GM12878 (cell line): Measurements from ENCODE around the gene SMOC1. TPM values are rescaled to one million over a fixed set of nuclear protein-coding genes. Genes with fewer than 3 reads are reported as not detected.

Experiments used
- ATAC-seq: fragments of 200-7000 bp; cut with Tn5 transposase; 3 replicates; pipeline ENCODE4 v1.9.1; 2020; ENCODE audit warnings: mild to moderate bottlenecking, moderate library complexity
- BruUV-seq: library from RNA; stranded (reverse); fragments of 400-500 nt; replicated peaks from 2 replicates; lab custom pipeline; 2021; lab: Mats Ljungman, UMichigan
- CTCF ChIA-PET: fragments of 300-600 bp; sonication (Branson Sonifier 250); formaldehyde crosslinking; extraction: SDS; loops from one replicate; lab custom pipeline; 2021; ENCODE audit warnings: inconsistent platforms; lab: Yijun Ruan, JAX
- POLR2A ChIA-PET: fragments of 350-600 bp; formaldehyde crosslinking; extraction: SDS; loops from one replicate; lab custom pipeline; 2021; ENCODE audit warnings: inconsistent platforms; lab: Charles Lee
- RAD21 ChIA-PET: fragments of 300-600 bp; sonication (Branson Sonifier 250); formaldehyde crosslinking; loops from one replicate; lab custom pipeline; 2023; ENCODE audit warnings: antibody characterized with exemption; ENCODE audit not compliant: unreplicated experiment; lab: Charles Lee
- SMC1A ChIA-PET: fragments of 300-600 bp; sonication (Branson Sonifier 250); formaldehyde crosslinking; loops from one replicate; lab custom pipeline; 2023; ENCODE audit not compliant: unreplicated experiment, uncharacterized antibody; lab: Charles Lee
- DNase-seq: peaks from one replicate; pipeline ENCODE4 v3.0.0-alpha.2; 2011; ENCODE audit warnings: low read depth, low spot score
- FAIRE-seq: peaks from 3 replicates; lab custom pipeline; 2011; peaks lifted over from hg19 to GRCh38; lab: Jason Lieb, UNC
- H2AFZ ChIP-seq: 2 replicates; pipeline ENCODE4 v1.6.0; 2011; ENCODE audit warnings: low read depth, low read length, control low read depth; ENCODE audit not compliant: control insufficient read depth
- H3K27ac ChIP-seq: 2 replicates; pipeline ENCODE4 v1.5.1; 2011; ENCODE audit warnings: control low read depth; ENCODE audit not compliant: control insufficient read depth, insufficient read depth
- H3K27me3 ChIP-seq, 2 experiments: replicated peaks in 1 of 2; 2 replicates each; pipeline versions ENCODE4 v1.6.0 to v1.6.1; 2011; ENCODE audit warnings: low read length in 1 of 2; ENCODE audit not compliant: control insufficient read depth in 2 of 2, insufficient read depth in 2 of 2
- H3K36me3 ChIP-seq, 2 experiments: 2 replicates each; pipeline ENCODE4 v1.5.1; 2011; ENCODE audit warnings: low read length in 1 of 2; ENCODE audit not compliant: control insufficient read depth in 2 of 2, insufficient read depth in 2 of 2
- H3K4me1 ChIP-seq: 2 replicates; pipeline ENCODE4 v1.6.1; 2011; ENCODE audit warnings: mild to moderate bottlenecking, low read length, moderate library complexity, mixed read lengths; ENCODE audit not compliant: control insufficient read depth, insufficient read depth
- H3K4me2 ChIP-seq: 2 replicates; pipeline ENCODE4 v1.6.0; 2011; ENCODE audit warnings: control low read depth; ENCODE audit not compliant: control insufficient read depth, insufficient read depth
- H3K4me3 ChIP-seq: fragments of 200-600 bp; sonication (generic); 2 replicates; pipeline ENCODE4 v1.5.1; 2016
- H3K79me2 ChIP-seq: 2 replicates; pipeline ENCODE4 v1.6.0; 2011; ENCODE audit warnings: low read length; ENCODE audit not compliant: control insufficient read depth, insufficient read depth
- H3K9ac ChIP-seq: 2 replicates; pipeline ENCODE4 v1.8.0; 2011; ENCODE audit warnings: low read length, control low read depth, mixed read lengths; ENCODE audit not compliant: control insufficient read depth, insufficient read depth
- H3K9me3 ChIP-seq: replicated peaks from 3 replicates; pipeline ENCODE4 v1.5.1; 2011; ENCODE audit warnings: mild to moderate bottlenecking, low read length; ENCODE audit not compliant: control insufficient read depth, insufficient read depth
- H4K20me1 ChIP-seq: 2 replicates; pipeline ENCODE4 v1.6.0; 2011; ENCODE audit not compliant: control insufficient read depth, insufficient read depth
- CBFB ChIP-seq: IDR thresholded peaks from 2 replicates; pipeline ENCODE4 v1.6.1; 2016; ENCODE audit warnings: antibody characterized with exemption, low read depth
- GABPA ChIP-seq: IDR thresholded peaks from 2 replicates; pipeline ENCODE4 v1.6.1; 2014; ENCODE audit warnings: antibody characterized with exemption, low read depth, mild to moderate bottlenecking, inconsistent platforms
- MYB ChIP-seq: fragments of 150-350 bp; IDR thresholded peaks from 2 replicates; pipeline ENCODE4 v1.6.1; 2014; ENCODE audit warnings: mild to moderate bottlenecking, low read depth, low read length, borderline replicate concordance
- NBN ChIP-seq: fragments of 450-650 bp; IDR thresholded peaks from 2 replicates; pipeline ENCODE4 v1.6.1; 2016
- NR2C1 ChIP-seq: fragments of 450-650 bp; IDR thresholded peaks from 2 replicates; pipeline ENCODE4 v1.6.1; 2017; ENCODE audit warnings: antibody characterized with exemption, mild to moderate bottlenecking, moderate library complexity
- POLR2AphosphoS5 ChIP-seq: IDR thresholded peaks from 2 replicates; pipeline ENCODE4 v1.6.1; 2011; ENCODE audit warnings: mild to moderate bottlenecking, low read length, inconsistent platforms
- RUNX3 ChIP-seq: IDR thresholded peaks from 2 replicates; pipeline ENCODE4 v1.6.1; 2012; ENCODE audit warnings: low read length, inconsistent platforms
- ZNF384 ChIP-seq: IDR thresholded peaks from 2 replicates; pipeline ENCODE4 v1.6.1; 2012; ENCODE audit warnings: low read depth, mild to moderate bottlenecking, low read length, improper control_type of control experiment, borderline replicate concordance
- ZNF687 ChIP-seq: fragments of 450-650 bp; IDR thresholded peaks from 2 replicates; pipeline ENCODE4 v1.6.1; 2017; ENCODE audit warnings: mild to moderate bottlenecking, moderate library complexity
- WGBS: methylation state at CpG from one replicate; pipeline ENCODE4 v1.1.6; 2016; ENCODE audit warnings: low lambda C conversion rate; ENCODE audit not compliant: insufficient replicate concordance, insufficient coverage; ENCODE audit errors: missing lambda C conversion rate; 5-methylcytosine and 5-hydroxymethylcytosine counted together
- in situ Hi-C: fragments of 300-500 bp; cut with MboI; formaldehyde crosslinking; loops from 9 replicates; pipeline ENCODE4 v1.14.3; 2018; ENCODE audit warnings: mixed read lengths
- intact Hi-C: fragments of 100-400 bp; cut with micrococcal nuclease; formaldehyde crosslinking; loops from one replicate; pipeline ENCODE4 v1.14.2; 2022; ENCODE audit not compliant: unreplicated experiment
- polyA plus RNA-seq, 11 experiments: library from polyadenylated mRNA; depleted of rRNA in 4 of 11; unstranded in 6 of 11; stranded (reverse) in 5 of 11; fragments of >200 nt; fragmentation: Nextera tagmentation in 4 of 11; fragmentation: Illumina TruSeq in 1 of 11; extraction: Ambion mirVana in 4 of 11; extraction: Trizol in 1 of 11; gene quantifications; 1 replicate in 1 of 11; 2 replicates in 10 of 11; pipeline versions ENCODE4 v1.2.1 to v1.2.3, GENCODE V29; 2011 to 2016; ENCODE audit warnings: inconsistent platforms in 2 of 11, missing spikeins in 2 of 11, low read depth in 1 of 11
- total RNA-seq, 4 experiments: library from RNA; depleted of rRNA in 3 of 4; stranded (reverse); fragments of >200 nt in 3 of 4; fragmentation: Illumina TruSeq in 1 of 4; extraction: Trizol in 1 of 4; gene quantifications; 2 replicates each; pipeline versions ENCODE4 v1.2.1 to v1.2.3, GENCODE V29; 2013 to 2021
- TF ChIP-seq, protein P1 (sequence below): fragments of 450-650 bp; IDR thresholded peaks from 2 replicates; pipeline ENCODE4 v1.6.1; 2016; ENCODE audit warnings: mild to moderate bottlenecking

SMOC1 gene
- total and polyA plus RNA-seq, 10 of the 15 experiments (the other 5 are each of a cell fraction or from before 2014, with no cell fraction given), result 0.03 to 0.26 (median 0.14) TPM; not detected in 7

DNA sequence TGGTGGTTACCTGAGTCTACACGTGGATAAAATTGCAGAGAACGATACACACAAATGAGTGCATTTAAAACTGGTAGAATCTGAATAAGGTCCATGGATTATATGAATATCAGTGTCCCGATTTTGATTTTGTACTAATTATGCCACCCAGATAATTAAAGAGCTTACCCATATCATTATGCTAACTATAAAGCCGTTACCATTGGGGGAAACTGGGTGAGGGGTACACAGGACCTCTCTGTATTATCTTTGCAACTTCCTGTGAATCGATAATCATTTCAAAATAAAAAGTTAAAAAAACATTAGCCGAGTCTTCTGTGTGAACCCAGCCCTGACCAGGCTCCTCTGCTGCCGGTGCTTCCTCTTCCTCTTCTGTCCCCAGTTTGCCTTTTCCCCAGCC lies 107.1 kb downstream of the SMOC1 start (continued):
- TF ChIP-seq NBN, result no peak
- TF ChIP-seq, protein P1, sequence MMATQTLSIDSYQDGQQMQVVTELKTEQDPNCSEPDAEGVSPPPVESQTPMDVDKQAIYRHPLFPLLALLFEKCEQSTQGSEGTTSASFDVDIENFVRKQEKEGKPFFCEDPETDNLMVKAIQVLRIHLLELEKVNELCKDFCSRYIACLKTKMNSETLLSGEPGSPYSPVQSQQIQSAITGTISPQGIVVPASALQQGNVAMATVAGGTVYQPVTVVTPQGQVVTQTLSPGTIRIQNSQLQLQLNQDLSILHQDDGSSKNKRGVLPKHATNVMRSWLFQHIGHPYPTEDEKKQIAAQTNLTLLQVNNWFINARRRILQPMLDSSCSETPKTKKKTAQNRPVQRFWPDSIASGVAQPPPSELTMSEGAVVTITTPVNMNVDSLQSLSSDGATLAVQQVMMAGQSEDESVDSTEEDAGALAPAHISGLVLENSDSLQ, result no peak
- TF ChIP-seq CBFB, result no peak
- TF ChIP-seq, all 136 proteins: peak for 0

DNA sequence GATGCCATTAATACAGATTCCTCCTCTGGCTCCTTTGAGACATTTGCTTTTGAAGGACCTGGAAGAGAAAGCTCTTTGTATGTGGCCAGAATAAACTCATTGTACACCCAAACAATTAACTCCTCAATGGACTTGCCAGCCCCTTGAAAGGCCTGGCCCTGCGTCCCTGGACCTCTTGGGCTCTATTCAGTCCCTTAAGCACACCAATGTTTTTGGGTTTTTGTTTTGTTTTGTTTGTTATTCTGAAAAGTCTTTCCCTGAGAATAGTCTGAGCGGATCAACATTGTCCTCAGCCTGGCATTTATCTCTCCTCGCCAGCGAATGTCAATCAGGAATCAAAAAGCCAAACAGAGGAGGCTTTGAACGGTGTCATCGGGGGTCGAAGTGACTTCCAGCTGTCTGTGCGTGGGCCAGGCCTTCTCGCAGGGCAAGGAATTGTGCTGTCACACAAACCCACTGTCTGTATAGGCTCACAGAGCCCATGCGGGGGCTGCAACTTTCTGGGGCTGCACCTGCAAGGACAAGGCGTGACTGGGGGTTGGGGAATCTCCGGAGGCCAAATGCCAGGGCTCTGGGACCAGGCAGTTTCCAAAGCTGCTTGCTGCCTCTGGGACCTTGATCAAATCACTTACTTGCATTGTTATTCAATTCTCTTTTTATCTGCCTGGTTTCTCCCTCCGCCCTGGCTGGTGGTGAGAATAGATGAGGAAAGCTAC lies 108.3 kb downstream of the SMOC1 start:
- ChIA-PET SMC1A (no interaction called here), CTCF (no interaction called here), POLR2A (no interaction called here), RAD21 (no interaction called here)
- BruUV-seq, result no TSS peak
- Histone ChIP-seq H3K36me3 (no peaks in the 10 kb centered on the region), H2AFZ (no peak overlapping the region), H3K9ac (no peak overlapping the region), H3K9me3 (no peaks in the 10 kb centered on the region), H3K4me1 (no peaks in the 10 kb centered on the region), H3K27me3 (peaks cover 7 to 9% of the 10 kb centered on the region in 2 experiments; a peak in 3 of 4 replicates), H4K20me1 (no peaks in the 10 kb centered on the region), H3K4me2 (no peak overlapping the region), H3K27ac (no peak overlapping the region), H3K4me3 (no peak overlapping the region), H3K79me2 (no peaks in the 10 kb centered on the region)
- no peak for ATAC-seq
- TF ChIP-seq ZNF384 (no peak), ZNF687 (no peak), NR2C1 (no peak), GABPA (no peak), RUNX3 (no peak), MYB (no peak), POLR2AphosphoS5 (no peak)
- in situ Hi-C loops, result no loop called here
- no peak for FAIRE-seq
- WGBS, result 33% methylated on average over 13 of the region's 13 CpGs
- intact Hi-C loops, result no loop called here
- DNase-seq, result no peak
